OCI-LY3 (cell line): ENCODE results near the gene FBLL1.
"Not testable (repeated sequence)": the region's sequence is repeated elsewhere in the genome, so short reads cannot be mapped to it uniquely, and the experiment has no call there.

ENCODE experiments used
- H2AFZ ChIP-seq: fragments of 200-600, 300-600 bp; shearing (Covaris generic); 2 replicates; pipeline ENCODE4 v1.6.0; 2014; ENCODE audit warnings: antibody characterized with exemption, low read depth, low read length
- H3K27ac ChIP-seq: fragments of 200-600, 300-600 bp; sonication (generic); 2 replicates; pipeline ENCODE4 v1.5.1; 2014; ENCODE audit warnings: mild to moderate bottlenecking, low read length, moderate library complexity, mixed read lengths
- H3K27me3 ChIP-seq: fragments of 200-600, 300-600 bp; sonication (generic); 2 replicates; pipeline ENCODE4 v1.6.1; 2014; ENCODE audit warnings: low read depth, low read length, mixed read lengths
- H3K36me3 ChIP-seq: fragments of 200-600, 300-600 bp; sonication (generic); replicated peaks from 2 replicates; pipeline ENCODE3; 2014; ENCODE audit warnings: low read depth, low read length, mixed read lengths
- H3K4me1 ChIP-seq: fragments of 300-600, 200-600 bp; sonication (generic); 2 replicates; pipeline ENCODE4 v1.6.1; 2014; ENCODE audit warnings: low read length, mixed read lengths
- H3K4me2 ChIP-seq: fragments of 200-600, 300-600 bp; sonication (generic); 2 replicates; pipeline ENCODE4 v1.6.1; 2014; ENCODE audit warnings: low read length, mixed read lengths
- H3K4me3 ChIP-seq: fragments of 300-600, 200-600 bp; sonication (generic); 2 replicates; pipeline ENCODE4 v1.5.1; 2014; ENCODE audit warnings: antibody characterized with exemption, mild to moderate bottlenecking, low read length, moderate library complexity
- H3K79me2 ChIP-seq: fragments of 300-600, 200-600 bp; shearing (Covaris generic); 2 replicates; pipeline ENCODE4 v1.6.1; 2014; ENCODE audit warnings: mild to moderate bottlenecking, low read length, mixed read lengths
- H3K9ac ChIP-seq: fragments of 300-600, 200-600 bp; shearing (Covaris generic); 2 replicates; pipeline ENCODE4 v1.6.0; 2014; ENCODE audit warnings: mild to moderate bottlenecking, low read length, moderate library complexity
- H3K9me3 ChIP-seq: fragments of 200-600, 300-600 bp; shearing (Covaris generic); 2 replicates; pipeline ENCODE4 v1.6.1; 2014; ENCODE audit warnings: low read length, mixed read lengths; ENCODE audit not compliant: insufficient read depth
- H4K20me1 ChIP-seq: fragments of 200-600, 300-600 bp; sonication (generic); 2 replicates; pipeline ENCODE4 v1.6.1; 2016; ENCODE audit warnings: low read length, mixed read lengths; ENCODE audit not compliant: insufficient read depth
- EZH2phosphoT487 ChIP-seq: fragments of 200-600 bp; shearing (Covaris generic); IDR thresholded peaks from 2 replicates; pipeline ENCODE4 v1.6.1; 2018; ENCODE audit warnings: antibody characterized with exemption, mixed run types, low read depth
- TF ChIP-seq, protein P1 (sequence below): fragments of 200-600, 300-600 bp; sonication (generic); IDR thresholded peaks from 2 replicates; pipeline ENCODE4 v1.5.1; 2014; ENCODE audit warnings: antibody characterized with exemption, low read length, low read depth

The FBLL1 gene

GRCh38 chr5:168530621-168531150 lies 1.6 kb downstream of the FBLL1 start:
- no peak for TF ChIP-seq EZH2phosphoT487
- TF ChIP-seq, protein P1, sequence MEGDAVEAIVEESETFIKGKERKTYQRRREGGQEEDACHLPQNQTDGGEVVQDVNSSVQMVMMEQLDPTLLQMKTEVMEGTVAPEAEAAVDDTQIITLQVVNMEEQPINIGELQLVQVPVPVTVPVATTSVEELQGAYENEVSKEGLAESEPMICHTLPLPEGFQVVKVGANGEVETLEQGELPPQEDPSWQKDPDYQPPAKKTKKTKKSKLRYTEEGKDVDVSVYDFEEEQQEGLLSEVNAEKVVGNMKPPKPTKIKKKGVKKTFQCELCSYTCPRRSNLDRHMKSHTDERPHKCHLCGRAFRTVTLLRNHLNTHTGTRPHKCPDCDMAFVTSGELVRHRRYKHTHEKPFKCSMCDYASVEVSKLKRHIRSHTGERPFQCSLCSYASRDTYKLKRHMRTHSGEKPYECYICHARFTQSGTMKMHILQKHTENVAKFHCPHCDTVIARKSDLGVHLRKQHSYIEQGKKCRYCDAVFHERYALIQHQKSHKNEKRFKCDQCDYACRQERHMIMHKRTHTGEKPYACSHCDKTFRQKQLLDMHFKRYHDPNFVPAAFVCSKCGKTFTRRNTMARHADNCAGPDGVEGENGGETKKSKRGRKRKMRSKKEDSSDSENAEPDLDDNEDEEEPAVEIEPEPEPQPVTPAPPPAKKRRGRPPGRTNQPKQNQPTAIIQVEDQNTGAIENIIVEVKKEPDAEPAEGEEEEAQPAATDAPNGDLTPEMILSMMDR = no peak
- no peak overlapping the region for H3K4me2 ChIP-seq
- H3K9ac ChIP-seq = no peak overlapping the region
- peaks cover 30% of the 10 kb centered on the region for H3K36me3 ChIP-seq
- no peak overlapping the region for H3K4me3 ChIP-seq
- no peaks in the 10 kb centered on the region for H3K79me2 ChIP-seq
- H3K27ac ChIP-seq = no peak overlapping the region
- H3K9me3 ChIP-seq = no peaks in the 10 kb centered on the region
- no peaks in the 10 kb centered on the region for H3K4me1 ChIP-seq
- no peak overlapping the region for H2AFZ ChIP-seq
- H3K27me3 ChIP-seq = no peaks in the 10 kb centered on the region
- no peaks in the 10 kb centered on the region for H4K20me1 ChIP-seq

DNA sequence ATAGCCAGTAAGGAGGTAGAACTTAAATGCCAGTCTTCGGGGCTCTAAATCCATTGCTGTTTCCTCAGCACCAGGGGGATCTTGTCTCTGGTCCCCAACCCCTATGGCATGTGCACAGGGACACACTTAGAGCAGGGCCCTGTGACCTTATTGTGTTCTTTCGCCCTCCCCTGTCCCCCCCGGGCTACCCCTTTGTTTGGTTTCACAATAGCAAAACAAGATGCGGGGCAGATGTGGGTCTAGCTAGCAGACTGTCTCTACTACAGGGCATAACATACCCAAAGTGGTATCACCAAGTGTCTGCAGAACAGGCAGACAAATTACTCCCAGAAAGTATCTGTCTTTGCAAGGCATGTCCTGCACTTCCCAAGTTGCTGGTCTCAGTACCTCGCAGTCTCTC lies 2.1 kb downstream of the FBLL1 start:
- no peak for TF ChIP-seq EZH2phosphoT487
- TF ChIP-seq, protein P1 = no peak
- no peaks in the 10 kb centered on the region for H3K9me3 ChIP-seq
- no peaks in the 10 kb centered on the region for H3K27me3 ChIP-seq
- H3K4me2 ChIP-seq = no peak overlapping the region
- H4K20me1 ChIP-seq = no peaks in the 10 kb centered on the region
- no peaks in the 10 kb centered on the region for H3K4me1 ChIP-seq
- peaks cover 25% of the 10 kb centered on the region for H3K36me3 ChIP-seq
- H3K9ac ChIP-seq = no peak overlapping the region
- H3K4me3 ChIP-seq = no peak overlapping the region
- H2AFZ ChIP-seq = no peak overlapping the region
- no peak overlapping the region for H3K27ac ChIP-seq
- H3K79me2 ChIP-seq = no peaks in the 10 kb centered on the region

DNA sequence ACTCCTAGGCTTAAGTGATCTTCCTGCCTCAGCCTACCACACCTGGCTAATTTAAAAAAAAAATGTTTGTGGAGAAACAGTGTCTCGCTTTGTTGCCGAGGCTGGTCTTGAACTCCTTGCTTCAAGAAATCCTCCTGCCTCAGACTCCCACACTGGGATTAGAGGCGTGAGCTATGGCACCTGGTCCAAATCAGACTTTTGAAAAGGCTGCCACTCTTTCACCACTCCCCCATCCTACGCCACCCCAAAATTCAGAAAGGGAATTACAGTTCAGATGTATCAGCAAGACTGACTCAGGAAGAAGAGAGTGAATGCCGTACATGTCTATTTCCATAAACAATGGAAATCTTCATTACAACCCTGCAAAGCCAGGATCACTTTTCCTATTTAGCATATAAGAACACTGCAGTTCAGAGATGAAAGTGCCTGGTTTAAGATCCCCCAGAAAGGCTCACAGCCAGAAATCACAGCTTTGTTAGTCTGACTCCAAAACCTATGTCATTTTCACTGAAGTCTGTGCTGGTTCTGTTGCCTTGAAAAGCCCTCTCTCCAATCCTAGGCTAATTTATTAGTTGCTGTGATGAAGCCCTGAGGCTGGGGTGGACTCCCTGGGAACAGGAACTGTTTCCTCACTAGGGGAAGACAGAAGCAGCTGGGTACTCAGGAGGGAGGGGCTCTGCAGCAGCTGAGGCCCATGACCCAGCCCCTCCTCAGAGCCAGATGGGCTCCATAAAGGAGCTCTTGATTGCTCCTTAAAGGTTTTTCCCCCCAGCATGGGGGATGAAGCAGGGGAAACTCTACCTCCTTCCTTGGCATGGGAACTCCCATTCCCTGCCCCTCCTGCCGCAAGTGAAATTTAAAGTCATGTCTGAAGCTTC lies 3.1 kb downstream of the FBLL1 start:
- peaks cover 21% of the 10 kb centered on the region for H3K36me3 ChIP-seq
- H4K20me1 ChIP-seq = no peaks in the 10 kb centered on the region
- no peak overlapping the region for H3K9ac ChIP-seq
- H3K9me3 ChIP-seq = no peaks in the 10 kb centered on the region
- H3K4me3 ChIP-seq = no peak overlapping the region
- no peak overlapping the region for H2AFZ ChIP-seq
- no peaks in the 10 kb centered on the region for H3K27me3 ChIP-seq
- H3K4me1 ChIP-seq = no peaks in the 10 kb centered on the region
- TF ChIP-seq EZH2phosphoT487 = no peak
- no peak overlapping the region for H3K4me2 ChIP-seq
- no peak overlapping the region for H3K27ac ChIP-seq
- no peaks in the 10 kb centered on the region for H3K79me2 ChIP-seq

DNA sequence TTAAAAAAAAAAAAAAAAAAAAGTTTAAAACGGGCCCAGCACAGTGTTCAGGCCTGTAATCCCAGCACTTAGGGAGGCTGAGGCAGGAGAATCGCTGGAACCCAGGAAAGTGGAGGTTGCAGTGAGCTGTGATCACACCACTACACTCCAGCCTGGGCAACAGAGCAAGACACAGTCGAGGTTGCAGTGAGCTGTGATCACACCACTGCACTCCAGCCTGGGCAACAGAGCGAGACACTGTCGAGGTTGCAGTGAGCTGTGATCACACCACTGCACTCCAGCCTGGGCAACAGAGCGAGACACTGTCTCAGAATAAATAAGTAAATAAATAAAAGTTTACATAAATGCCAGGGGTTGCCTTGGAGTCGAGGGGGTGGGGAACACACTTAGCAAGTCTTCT lies 5.2 kb downstream of the FBLL1 start:
- H3K4me2 ChIP-seq, H3K36me3 ChIP-seq, H3K27me3 ChIP-seq: not testable (repeated sequence)

DNA sequence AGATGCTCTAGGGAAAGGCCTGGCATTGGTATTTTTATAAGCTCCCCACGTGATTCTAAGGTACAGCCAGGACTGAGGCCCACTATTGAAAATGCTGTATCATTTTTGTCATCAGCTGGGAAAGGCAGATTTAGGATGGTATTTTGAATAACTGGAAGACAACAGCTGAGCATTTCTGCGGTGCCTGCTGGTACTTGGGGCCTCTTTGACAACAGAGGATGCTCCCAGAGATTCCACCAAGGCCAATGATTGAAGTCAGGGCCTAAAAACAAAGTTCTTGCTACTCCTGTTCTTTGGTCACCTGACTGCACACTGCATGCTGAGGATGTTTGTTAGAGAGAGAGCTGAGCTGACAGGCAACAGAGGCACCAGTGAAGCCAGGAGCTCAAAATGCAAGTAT lies 8.1 kb downstream of the FBLL1 start:
- Histone ChIP-seq H3K9ac (no peak overlapping the region), H3K36me3 (no peaks in the 10 kb centered on the region), H2AFZ (no peak overlapping the region), H3K27me3 (no peaks in the 10 kb centered on the region), H3K79me2 (no peaks in the 10 kb centered on the region), H3K4me3 (no peak overlapping the region), H4K20me1 (no peaks in the 10 kb centered on the region), H3K9me3 (no peaks in the 10 kb centered on the region), H3K27ac (no peak overlapping the region), H3K4me1 (no peaks in the 10 kb centered on the region), H3K4me2 (no peak overlapping the region)
- TF ChIP-seq, protein P1 = no peak
- no peak for TF ChIP-seq EZH2phosphoT487

More for the DNA sequence above, 5.2 kb downstream of the FBLL1 start:
- H3K27ac ChIP-seq, H3K4me1 ChIP-seq, H2AFZ ChIP-seq, H4K20me1 ChIP-seq, H3K9ac ChIP-seq, H3K4me3 ChIP-seq, H3K9me3 ChIP-seq, H3K79me2 ChIP-seq: not testable (repeated sequence)
